GM19372 (cell line): ENCODE data around the gene MARCKSL1.
"Not testable (repeated sequence)": the region's sequence is repeated elsewhere in the genome, so short reads cannot be mapped to it uniquely, and the experiment has no call there.

Experiments used
- ATAC-seq: cut with Tn5 transposase; IDR thresholded peaks from one replicate; pipeline ENCODE4 v1.9.1; 2021; ENCODE audit warnings: mild to moderate bottlenecking, low read depth, moderate library complexity; ENCODE audit not compliant: unreplicated experiment

Gene MARCKSL1

DNA sequence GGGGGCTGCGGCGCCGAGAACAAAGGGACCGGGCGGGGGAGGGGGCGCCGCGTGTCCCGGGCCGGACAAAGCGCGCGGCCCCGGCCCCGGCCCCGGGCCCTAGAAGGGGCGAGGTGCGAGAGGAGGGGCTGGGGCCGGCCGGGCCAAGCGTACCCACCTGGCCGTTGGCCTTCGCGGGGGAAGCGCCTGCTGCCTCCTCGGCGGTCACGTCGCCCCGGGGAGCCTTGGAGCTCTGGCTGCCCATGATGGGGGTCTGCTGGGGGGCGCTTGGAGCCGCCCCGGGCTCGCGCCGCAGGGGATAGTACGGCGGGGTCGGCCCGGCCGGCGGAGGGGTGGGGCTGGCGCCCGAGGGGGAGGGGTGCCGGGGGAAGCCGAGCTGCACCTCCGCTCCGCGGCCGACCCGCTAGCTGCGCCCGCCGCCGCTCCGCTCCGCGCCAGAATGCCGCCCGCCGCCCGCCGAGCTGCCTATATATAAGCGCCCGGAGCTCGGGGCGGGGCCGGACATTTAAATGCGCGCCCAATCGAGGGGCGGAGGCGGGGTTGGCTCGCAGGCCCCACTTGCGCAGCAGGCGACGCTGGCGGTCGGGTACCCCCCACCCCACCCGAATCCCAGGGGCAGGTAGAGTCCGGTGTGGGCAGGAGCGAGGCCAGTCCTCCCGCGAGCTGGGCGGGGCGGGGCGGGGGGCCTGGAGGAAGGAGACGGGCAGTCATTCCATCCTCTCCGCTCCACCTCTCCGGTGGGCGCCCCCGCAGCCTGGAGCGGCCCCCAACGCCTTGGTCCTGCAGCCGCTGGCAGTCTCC, at the start of gene MARCKSL1:
Gene MARCKSL1, minus strand, starts transcription at position 444 of the 801 bp plus-strand sequence. Its CDS starts 200 bp downstream, at position 244.
- peak; percentile 37 for ATAC-seq

DNA sequence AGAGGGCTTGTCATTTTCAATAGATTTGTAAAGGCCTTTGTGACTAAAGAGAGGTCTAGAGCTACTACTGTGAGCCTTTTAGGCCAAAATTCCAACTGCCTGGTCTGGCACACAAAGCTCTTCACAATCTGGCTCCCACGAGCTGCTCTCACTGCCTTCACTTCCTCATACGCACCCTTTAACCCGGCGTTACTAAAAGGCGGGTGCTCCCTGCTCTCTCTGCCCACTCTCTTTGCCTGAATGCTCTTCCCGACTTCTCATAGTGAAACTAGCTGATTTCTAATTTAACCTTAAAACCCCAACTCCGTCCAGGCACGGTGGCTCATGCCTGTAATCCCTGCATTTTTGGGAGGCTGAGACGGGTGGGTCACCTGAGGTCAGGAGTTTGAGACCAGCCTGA, 44.0 kb upstream of the MARCKSL1 start:
- no peak for ATAC-seq

DNA sequence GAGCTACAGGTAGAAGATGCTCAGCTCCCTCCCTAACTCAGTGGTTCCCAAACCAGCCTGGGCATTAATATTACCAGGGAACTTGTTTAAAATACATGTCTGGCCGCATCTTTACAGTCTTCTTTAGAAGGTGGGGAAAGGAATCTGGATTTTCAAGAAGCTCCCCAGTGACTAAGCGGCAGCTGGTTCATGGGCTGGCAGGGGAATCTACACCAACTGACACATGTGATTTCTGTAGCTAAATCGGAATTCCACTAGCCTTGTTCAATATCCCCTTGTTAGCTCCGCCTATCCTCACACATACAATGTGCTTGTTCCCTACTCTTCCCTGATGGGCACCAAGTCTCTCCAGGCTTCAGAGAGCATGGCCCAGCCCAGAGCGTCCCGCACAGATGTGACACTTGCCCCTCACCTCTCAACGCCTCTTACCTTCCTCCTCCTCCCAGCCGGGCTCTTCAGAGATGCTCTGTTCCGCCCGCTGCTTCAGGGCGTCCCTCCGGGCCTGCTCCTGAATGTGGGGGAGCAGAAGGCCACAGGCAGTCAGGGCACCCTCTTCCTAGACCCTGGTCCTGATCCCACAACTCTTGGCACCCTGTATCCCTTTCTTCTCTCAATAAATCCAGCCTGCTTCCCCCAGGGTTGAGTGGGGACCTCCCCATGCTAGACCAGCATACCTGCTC, 41.6 kb upstream of the MARCKSL1 start:
- no peak for ATAC-seq

GRCh38 chr1:32376199-32376598, 40.2 kb upstream of the MARCKSL1 start:
- no peak for ATAC-seq

- no peak for ATAC-seq
Observed at GRCh38 chr1:32373996-32374592, 38.1 kb upstream of the MARCKSL1 start.

DNA sequence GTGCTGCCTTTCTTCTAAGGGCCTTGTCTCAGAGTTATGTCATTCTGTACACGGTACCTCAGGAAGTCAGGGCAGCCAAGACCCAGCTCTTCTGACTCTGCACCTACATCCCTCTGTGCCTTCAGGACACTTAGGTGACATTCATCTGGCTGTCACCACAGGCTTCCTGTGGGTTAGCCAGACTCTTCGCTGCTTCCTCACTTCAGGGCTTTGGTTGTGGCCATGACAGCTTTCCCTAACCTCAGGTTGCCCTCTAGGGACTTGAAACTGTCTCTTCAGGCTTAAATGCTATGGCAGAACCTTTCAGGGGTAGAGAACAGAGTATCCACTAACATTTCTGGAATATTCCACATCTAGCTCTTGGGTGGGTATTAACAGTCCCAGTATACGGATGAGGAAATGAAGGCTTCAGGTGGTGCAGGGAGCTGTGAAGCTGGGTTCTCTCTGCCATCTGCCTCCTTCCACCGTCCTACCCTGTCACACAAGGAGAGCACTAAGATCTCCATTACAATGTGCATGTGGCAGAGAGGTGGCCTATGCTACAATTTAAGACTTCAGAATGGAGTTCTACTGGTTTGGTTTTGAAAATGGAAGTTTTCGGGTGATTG, 36.2 kb upstream of the MARCKSL1 start:
- ATAC-seq: no peak

DNA sequence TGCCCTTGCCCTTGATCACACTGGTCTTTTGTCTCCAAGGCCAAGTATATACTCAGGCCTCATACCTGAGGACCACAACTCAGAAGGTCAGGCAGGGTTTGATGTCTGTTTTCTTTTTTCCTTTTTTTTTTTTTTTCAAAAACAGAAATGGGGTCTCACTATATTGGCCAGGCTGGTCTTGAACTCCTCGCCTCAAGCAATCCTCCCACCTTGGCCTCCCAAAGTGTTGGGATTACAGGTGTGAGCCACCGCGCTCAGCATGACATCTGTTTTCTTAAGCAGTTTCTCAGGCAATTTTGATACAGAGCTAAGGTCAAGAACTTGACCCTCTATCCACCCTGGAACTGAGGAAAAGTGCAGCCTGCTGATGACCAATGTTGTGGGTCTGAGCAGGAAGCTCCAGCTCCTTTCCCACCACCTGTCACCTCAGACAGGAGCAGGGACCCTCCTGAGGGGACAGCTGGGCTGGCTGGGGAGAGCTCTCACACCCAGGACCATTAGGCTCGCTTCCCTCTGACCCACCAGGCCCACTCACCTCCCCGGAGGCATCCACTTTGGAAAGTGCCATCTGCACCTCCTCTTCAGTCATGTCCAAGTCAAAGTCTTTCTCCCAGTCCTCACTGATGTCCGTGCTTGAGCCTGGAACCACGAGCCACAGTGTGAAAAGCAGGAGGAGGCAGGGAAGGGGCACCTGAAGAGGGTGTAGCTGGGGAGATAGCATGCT, 32.0 kb upstream of the MARCKSL1 start:
- ATAC-seq: no peak

DNA sequence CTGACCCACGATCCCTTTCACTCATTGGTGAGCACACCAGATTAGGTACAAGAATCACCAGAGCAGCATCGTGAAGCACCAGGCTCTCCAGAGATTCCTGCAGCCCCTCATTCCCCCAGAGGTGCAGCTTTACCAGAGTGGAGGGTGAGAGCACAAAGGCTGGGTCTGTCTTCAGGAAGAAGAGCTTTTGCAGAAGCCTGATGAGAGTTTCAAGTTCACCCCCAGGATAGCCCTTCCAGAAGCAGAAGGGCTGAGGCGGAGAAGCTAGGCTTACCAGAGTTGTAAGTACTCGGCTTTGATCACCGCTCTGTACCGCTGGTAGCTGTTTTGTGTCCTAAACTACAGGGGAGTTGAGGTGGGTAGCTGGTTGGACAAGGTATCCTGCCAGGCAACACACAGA, 29.4 kb upstream of the MARCKSL1 start:
- no peak for ATAC-seq

DNA sequence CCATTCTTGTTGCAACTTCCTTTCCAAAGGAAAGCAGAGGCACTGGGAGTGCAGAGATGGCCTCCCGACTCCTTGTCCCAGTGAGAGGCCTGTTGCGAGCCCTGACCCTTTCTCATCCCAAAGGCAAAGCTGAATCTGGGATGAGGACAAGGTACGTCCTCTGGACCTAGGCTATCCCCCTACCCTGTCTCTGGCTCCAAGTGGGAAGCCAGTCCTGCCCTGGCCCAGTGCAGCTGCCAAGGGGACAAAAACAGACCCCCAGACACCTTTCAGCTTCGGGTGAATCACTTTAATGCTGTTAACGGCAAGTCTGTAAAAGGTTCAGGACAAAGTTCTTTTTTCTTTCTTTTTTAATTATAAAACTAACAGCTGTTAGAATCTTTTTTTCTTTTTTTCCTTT, 28.8 kb upstream of the MARCKSL1 start:
- ATAC-seq: no peak

- ATAC-seq: no peak
Observed at GRCh38 chr1:32363713-32364112, 27.7 kb upstream of the MARCKSL1 start.

- ATAC-seq: no peak
Observed at GRCh38 chr1:32362474-32363313, 26.7 kb upstream of the MARCKSL1 start, which contains the start of the genes FAM229A and TSSK3. Gene FAM229A (minus strand): TSS chr1:32362485. CDS start chr1:32362091, 394 bp downstream. Gene TSSK3 (plus strand): TSS chr1:32362539. CDS start chr1:32362702, 163 bp downstream.

- ATAC-seq: no peak
Observed at GRCh38 chr1:32361674-32362473, 25.8 kb upstream of the MARCKSL1 start.

DNA sequence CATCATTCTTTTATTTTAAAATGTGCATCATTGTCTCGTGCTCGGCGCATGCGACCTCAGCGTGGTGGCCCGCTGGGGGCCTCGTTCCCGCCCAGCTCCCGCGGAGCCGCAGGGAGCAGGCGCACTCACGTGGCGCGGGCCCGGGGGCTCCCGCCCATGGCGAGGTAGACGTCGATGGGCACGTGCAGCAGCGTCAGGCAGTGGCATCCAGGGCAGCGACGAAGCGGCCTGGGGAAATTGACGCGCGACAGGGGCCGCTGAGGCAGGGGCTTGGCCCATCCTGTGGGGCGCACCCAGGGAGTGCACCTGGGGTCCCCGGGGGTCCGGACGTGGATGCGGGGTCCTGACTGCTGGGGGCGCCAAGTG, 25.3 kb upstream of the MARCKSL1 start:
- no peak for ATAC-seq

- ATAC-seq: no peak
Observed at GRCh38 chr1:32358435-32358834, 22.4 kb upstream of the MARCKSL1 start.

DNA sequence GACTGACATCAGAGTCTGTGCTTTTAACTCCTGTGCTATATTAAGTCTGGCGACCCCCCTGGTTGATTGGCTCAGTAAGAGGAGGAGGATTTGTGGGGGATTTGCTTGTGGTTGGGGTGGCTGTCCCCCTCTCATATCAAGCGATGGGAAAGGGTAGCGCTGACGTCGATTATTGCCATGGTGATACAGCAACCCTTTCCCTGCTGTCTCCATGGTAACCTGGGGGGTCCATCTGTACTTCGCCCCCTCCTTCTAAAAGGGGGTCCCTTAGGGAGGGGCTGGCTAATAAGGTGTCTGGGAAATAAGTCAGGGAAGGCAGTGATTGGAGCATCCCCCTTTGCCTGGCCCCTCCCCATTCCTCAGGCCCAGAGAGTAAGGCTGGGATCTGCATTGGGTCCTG, 21.6 kb upstream of the MARCKSL1 start:
- ATAC-seq: no peak

- no peak for ATAC-seq
Observed at GRCh38 chr1:32356478-32356877, 20.4 kb upstream of the MARCKSL1 start.

DNA sequence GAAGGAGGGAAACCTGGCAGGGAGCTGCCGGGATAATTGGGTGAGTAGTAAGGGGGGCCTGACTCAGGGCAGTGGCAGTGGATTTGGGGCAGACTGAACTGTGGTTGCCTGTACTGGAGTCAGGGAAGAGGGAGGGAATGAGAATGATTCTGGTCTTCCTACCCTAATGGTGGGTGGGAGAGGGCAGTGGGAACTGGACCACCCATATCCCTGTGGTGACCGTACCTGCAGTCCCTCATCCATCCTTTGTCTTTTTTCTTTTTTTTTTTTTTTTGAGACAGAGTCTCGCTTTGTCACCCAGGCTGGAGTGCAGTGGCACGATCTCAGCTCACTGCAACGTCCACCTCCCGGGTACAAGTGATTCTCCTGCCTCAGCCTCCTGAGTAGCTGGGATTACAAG, 19.7 kb upstream of the MARCKSL1 start:
- not testable (repeated sequence) for ATAC-seq

- ATAC-seq: no peak
Observed at GRCh38 chr1:32353886-32354570, 18.0 kb upstream of the MARCKSL1 start.
